ENCODE results near the gene APOA5.
A peak's percentile ranks its signal among the peaks of the same experiment; 100 is the strongest.

APOA5 gene

DNA sequence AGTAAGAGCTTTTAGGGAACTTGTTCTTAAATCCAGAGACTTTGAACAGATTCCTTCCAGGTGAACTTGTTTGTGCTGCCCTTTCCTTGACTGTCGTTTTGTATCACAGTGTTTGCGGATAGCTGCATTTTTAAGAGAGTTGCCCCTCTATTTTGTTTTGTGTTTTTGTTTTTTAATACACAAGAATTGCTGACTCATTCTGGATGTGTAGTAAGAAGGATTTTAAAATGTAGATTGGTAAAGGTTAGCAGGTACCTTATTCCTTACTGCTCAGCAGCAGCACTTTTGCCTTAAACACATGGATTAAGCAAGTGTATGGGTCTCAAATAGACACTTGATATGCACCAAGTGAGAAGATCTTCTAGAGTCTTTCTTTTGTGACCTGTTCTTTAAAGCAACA lies 8.9 kb upstream of the APOA5 start:
- DNase-seq, result no peak

DNA sequence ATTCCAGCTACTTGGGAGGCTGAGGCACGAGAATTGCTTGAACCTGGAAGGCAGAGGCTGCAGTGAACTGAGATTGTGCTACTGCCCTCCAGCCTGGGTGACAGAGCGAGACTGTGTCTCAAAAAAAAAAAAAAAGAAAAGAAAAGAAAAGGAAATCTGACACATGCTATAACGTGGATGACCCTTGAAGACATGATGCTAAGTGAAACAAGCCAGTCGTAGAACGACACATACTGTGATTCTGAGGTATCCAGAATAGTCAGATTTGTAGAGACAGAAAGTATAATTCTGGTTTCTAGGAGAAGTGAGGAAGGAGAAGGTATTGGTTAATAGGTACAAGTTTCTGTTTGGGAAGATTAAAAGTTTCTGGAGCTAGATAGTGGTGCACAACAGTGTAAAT lies 6.7 kb upstream of the APOA5 start:
- DNase-seq, result no peak

DNA sequence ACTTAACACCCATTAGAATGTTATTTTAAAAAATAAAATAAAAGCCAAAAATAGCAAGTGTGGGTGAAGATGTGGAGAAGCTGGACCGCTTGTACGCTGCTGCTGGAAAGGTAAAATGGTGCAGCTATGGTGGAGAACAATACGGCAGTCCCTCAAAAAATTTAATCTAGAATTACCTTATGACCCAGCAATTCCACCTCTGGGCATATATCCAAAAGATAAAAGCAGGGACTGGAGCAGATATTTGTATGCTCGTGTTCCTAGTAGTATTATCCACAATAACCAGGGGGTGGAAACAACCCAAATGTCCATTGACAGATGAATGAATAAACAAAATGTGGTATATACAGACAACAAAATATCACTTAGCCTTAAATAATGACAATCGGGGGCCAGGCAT lies 6.1 kb upstream of the APOA5 start:
- DNase-seq, result no peak

DNA sequence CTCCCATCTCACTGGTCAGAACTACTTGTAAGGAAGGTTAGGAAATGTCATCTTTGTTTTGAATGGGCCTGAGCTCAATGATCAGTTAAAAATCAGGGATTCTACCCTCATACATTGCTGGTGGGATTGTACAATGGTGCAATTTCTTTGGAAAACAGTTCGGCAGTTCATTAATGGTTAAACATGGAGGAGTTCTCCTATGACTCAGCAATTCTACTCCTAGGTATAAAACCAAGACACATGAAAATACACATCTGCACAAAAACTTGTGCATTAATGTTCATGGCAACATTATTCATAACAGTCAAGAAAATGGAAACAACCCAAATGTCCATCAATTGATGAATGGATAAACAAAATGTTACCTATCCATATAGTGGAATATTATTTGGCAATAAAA lies 4.9 kb upstream of the APOA5 start:
- DNase-seq, result no peak

DNA sequence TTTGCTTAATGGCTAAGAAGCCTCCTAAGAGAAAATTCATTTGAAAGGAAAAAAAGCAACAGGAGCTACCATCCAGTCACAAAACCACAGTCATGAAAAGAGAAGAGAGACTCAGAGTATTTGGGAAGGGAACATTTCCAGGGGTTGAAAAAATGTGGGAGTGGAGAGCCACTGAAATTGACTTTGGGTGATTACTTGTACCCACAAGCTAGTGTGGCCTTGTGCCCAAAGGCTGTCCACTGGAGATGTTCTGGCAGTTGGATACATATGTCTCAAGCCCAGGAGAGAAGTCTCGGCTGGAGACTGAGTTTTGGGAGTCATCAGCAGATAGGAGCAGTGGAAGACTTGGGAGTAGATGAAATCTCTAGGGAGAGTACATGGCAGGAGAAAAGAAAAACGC lies 3.2 kb upstream of the APOA5 start:
- no peak for DNase-seq

DNA sequence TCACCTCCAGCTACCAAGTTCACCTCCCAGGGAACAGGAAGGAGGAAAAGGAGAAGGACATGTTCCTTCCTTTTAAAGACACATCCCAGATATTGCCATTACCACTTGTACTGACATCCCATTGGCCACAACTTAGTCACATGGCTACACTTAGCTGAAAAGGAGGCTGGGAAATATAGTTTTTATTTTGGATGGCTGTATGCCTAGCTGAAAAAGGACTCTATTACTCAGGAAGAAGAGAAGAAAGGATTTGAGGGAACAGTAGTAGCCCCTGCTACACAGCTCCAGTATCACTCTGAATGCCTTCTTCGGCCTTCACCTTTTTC lies 2.1 kb upstream of the APOA5 start:
- no peak for DNase-seq

DNA sequence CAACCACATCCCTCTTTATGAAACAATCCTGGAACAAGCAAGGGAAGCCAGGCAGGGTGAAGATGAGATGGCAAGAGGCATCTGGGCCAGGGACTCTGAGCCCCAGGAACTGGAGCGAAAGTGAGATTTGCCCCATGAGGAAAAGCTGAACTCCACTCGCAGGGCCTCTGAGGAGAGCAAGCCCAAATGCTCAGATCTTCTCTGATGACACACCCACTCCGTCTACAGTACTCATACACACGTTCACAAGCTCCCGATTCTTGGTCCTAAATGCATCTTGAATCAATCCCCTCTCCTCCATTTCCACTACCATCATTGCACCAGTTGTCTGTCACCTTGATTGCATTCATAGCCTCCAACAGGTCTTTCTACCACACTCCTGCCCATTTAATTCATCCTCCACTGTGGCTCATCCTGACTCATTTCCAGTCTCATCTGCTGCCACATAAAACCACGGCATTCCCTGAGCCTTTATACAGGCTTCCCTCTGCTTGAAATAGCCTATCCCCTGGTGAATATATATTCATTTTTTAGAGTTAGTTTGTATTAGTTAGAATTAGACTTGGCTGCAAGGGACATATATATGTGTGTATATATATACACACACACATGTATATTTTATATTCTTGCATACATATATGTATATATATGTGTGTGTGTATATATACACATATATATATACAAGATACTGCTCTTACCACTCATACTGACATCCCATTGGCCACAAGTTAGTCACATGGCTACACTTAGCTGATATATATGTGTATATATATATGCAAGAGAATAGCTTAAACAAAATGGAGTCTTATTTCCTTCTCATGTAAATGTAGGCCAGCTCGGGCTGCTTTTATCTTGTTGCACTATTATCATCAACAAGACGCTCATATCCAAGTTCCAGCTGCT lies 1.4 kb upstream of the APOA5 start:
- no peak for DNase-seq

DNA sequence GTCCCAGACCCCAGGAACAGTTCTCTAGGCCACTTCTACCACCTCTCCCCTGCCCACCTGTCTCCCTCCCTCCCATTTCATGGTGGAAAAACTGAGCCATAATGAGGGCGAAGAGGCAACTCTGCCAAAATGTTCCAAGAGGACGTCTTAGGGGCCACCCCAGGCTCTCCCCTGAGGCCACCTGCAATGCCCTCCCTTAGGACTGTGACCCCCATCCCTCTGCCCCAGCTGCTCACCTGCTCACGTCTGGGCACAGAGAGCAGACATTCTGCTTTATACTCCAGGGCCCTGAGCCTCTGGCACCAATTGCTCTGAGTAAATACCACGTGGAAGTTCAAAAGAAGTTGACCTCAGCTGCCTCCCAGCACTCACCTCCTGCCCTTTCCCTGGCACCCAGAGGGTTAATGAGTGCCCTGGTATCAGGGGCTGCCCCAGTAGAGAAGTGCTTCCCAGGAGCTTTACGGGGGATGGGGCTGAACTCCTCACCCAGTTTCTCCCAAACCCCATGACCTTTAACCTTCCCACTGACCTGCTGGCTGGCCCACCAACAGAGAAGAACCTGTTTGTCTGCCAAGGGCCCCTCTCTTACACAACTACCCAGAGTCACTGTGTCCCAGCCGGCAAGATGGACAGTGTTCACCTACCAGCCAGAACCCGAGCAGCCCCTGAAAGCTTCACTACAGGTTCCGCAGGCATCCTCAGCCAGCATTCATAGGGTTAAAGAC lies 627 bp upstream of the APOA5 start:
- DNase-seq, result no peak

DNA sequence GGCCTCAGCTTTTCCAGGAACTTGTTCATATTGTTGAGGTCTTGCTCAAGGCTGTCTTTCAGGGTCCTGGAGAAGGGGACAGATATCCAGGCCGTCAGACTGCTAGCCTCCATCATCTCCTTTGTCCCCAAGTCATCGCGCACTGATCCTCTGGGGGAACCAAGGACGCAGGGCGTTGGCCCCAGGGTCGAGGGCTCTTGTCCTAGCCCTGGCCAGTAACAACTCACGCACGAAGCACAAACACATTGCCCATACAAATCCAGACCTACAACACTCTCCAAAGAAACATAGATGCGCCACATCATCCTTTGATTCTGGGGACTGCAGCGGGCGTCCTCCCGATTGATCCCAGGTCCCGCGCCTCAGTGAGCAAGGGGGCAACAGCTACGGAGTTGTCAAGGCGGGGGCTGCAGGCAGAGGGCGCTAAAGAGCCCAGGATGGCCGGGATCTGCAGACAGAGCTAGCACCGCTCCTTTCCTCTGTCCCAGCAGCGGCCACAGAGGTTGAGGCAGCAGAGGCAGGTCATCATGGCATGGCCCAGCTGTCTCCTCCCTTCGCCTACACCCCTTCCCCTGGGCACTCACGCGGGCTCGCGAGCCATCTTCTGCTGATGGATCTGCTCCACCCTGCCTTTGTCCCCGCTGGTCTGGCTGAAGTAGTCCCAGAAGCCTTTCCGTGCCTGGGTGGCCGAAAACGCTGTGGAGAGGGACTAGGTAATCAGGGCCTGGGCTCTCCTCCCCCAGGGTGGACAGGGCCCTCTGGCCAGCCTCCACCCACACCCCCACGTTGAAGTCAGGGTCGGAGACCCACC lies 472 bp downstream of the APOA5 start:
- peak; percentile 9 to 88 (median 61) for DNase-seq

DNA sequence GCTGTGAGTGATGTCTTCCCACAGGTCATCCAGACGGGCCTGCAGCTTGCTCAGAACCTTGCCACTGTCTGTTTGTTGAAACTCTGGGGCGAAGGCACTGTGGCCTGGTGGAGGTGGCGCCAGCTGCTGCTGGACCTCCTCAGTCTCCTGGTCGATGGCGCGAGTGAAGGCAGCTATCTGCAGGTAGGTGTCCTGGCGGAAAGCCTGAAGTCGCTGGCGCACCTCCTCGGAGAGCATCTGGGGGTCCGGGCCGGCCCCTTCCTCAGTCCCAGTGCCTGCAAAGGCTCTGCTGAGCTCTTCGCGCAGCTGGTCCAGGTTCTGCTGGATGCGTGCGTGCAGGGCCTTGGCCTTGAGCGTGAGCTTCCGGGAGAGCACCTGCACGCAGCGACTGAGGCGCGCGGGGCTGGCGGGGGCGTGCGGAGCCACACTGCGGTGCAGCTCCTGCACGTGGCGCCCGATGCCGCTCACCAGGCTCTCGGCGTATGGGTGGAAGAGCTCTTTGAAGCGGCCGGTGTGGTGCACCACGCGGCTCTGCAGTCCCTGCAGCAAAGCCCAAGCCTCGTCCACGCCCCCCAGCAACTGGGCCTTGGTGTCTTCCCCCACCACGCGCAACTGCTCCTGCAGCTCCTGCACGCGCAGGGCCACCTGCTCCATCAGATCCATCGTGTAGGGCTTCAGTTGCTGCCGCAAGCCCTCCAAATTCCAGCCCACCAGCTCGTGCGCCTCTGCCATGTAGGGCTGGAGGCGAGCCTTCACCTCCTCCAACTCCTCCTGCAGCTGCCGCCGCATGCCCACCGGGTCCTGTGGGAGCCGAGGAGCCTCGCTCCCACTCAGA lies 1.3 kb downstream of the APOA5 start:
- DNase-seq, result no peak

DNA sequence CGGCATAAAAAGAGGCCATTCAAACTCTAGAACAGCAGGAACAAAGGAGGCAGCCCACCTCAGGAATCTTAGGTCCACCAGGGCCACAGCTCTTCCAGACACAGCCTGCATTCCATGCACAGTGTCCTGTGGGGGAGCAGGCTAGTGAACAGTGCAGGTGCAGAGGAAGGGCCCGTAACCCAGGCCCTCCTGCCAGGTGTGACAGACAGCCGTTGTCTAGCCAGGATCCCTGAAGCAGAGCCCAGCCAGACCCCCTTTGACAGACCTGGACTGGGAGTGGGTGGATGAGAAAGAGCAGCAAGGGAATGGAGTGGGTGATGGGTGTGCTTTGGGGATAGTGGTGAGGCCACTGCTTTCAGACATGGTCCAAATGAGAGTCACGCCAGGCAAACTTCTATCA lies 2.7 kb downstream of the APOA5 start:
- DNase-seq, result no peak

DNA sequence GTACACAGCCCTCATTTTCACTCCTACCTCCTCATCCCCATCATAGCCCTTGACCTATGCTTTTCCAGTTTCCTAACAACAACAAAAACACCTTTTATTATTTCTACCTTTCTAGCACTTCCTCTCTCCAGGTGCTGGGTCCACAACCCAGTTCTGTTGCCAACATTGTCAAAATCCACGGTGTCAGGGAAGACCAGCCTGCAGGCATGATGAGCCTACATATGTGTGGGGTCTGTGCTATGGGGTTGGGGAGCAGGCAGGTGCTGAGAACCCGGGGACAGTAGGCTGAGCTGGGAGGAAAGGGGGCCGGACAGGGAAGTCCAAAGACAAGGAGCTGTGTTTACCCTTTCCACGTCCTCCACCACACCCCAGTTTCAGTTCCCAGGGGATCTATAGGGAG lies 3.1 kb downstream of the APOA5 start:
- DNase-seq, result no peak

DNA sequence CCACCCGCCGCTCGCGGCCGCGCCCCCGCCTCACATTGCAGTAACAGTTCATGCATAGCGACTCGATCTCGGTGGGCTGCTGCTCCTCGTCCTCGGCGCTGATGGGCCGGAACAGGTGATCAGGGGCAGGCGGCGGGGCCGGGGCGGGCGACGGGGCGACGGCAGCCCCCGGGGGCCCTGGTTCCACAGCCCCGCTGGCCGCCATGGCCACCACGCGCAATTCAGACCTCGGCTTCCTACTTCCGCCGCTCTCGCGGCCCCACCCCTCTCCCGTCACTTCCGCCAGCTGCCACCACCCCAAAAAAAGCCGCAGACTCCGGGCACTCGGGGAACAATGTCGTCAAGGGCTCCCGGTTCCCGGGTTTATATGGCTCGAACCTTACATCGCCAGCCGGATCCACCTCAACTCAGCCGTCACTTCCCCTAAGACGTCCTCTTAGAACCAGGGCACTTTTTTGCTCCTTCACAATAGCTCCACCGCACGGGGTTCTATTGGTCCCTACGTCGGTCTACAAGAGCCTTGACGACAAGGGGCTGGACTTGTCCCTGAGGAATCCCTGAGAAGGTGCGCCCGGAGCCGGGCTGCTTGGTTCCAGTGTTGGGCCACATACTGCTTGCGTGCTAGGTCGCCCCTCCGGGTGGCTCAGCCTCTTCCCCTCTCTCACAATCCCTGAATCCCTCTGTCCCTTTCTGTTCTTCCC lies 3.7 kb downstream of the APOA5 start, which contains the start of gene ZPR1:
Gene ZPR1 (minus strand): TSS at position 238 of the 701 bp plus-strand sequence. CDS start 33 bp downstream, at position 205.
- DNase-seq, result peak; percentile 24 to 90 (median 72)

DNA sequence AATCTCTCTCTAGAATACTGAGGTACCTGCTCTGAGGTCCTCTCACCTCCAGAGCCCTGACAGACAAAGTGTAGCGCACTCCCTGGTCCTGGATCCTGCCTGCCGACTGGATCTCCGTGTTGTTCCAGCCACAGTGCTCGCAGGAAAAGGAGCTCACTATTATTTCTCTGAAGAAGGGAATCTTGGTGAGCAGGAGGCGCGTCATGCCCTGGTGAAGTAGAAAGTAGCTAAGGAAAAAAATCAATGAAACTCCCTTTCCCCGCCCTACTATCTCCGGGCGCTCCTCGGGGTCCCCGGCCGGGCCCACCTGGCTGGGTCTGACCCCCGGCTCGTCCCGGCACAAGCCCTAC lies 4.3 kb downstream of the APOA5 start:
- peak in 1 of 51 donors; percentile 35 for DNase-seq

DNA sequence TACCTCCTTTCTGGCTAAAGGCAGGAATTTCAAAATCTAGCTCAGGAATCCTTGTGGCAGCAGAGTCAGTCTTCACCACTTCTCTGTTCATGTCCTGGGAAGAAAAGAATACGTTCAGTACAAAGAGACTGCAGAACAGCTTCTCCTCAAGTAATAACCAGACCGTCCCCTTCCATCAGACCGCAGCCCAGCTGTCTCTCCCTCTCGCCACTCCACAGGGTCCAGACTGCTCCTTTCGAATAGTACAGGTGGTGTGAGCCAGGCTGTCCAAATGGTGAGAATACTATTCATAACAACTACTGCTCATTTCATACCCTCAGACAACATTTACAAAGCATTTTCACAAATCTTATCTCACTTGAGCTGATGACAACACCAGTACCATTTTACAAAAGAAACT lies 4.7 kb downstream of the APOA5 start:
- no peak for DNase-seq

DNA sequence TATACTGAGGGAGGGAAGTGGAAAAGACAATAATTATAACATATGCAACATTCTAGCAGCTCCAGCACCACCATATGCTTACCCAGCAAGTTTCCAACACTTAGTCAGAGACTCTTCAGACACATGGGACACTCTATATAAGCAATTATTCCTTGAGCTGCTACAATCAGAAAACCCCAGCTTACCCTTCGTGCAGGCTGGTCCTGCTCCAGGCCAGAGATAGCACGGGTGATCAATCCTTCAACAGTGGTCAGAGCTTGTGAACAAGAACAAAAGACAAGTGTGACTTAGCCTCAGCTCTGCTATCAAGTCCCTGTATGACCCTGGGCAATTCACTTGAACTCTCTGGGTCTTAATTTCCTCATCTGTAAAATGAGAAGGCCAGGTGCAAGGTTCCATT lies 5.4 kb downstream of the APOA5 start:
- DNase-seq, result no peak

DNA sequence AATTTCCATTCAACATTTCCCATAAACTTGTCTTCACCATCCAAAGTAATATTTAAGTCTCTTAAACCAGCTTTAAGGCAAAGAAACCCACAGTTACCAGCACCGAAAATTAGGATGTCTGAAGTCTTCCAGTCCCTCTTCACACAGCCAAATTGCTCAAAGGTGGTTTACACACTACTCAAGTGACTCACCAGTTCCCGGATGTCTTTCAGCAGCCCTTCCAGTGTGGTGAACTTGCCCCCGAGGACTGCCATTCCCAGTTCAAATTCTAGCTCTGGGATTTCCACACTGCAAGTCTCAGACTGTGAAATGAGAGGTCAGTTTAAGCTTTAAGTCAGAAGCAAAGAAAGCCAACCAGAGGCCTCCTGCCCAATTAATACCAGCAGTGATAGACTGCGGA lies 9.0 kb downstream of the APOA5 start:
- no peak for DNase-seq

DNA sequence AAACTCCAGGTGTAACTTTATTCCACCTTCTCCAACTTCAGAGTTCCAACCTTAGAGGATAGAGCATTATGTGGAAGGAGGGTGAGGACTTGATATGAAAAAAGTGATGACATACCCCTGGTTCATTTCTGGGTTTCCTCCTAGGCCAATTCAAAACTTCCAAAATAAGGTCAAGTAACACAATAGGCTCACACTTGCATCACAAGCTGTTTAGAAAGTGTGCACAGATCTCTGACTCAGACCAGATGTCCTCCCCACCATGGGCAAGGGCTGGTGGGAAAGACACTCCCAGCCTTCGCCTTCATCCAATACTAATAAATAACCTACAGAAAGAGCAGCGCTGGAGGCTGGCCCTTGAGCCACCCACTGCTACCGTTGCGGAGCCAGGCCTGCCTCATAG lies 13.1 kb downstream of the APOA5 start:
- DNase-seq, result no peak

DNA sequence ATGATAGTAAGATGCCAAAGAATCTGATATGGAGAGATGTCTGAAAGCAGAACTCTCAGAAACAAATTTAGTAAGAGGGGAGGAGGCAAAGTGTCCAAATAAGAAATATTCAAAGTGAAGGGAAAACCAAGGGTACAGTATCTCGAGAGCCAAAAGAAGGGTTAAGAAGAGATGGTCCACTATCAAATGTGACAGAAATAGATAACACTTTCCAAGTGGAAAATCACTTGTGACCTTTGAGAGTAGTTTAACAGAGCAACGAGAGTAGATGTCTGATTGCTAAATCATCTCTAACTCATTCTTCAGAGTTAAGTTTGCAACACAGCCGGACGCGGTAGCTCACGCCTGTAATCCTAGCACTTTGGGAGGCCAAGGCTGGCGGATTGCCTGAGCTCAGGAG lies 14.6 kb downstream of the APOA5 start:
- no peak for DNase-seq

DNA sequence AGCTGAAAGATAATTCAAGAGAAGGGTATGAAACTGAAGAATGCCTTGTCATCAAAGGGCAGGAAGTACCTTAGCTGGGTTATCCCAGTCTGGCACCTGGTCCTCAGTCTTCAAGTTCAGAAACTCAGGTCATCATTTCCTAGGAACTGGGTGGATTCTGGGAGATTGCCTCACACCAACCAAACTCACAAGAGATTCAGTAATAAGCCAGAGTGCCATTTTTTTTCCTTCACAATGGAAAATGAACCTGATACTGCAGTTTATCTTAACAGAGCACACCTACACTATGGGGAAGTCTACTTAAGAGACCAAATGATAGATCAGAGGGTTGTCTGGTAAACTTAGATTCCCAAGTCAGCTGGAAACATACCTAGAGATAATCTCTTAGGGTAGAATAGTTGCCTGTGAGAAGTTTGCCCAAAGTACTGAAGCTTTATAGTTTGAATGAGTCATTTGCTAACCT lies 15.1 kb downstream of the APOA5 start:
- no peak for DNase-seq

DNA sequence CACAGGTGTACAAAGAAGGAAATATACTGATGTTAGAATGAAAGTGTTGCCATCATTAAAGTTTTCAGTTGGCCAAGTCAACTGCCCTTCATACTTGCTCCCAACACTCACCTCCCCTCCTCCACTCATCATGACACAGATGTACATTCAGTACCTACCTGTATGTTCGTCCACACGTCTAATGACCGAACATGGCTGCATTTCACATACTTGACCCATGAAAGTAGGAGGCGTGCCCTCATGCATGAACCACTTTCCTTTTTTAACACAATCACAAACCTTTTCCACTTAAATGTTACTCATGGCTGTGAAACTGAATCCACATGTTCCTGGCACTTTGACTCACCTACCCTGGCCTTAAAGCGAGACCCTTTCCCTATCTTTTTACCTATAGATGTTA lies 15.7 kb downstream of the APOA5 start:
- DNase-seq, result no peak
